GM19468 (cell line): Measurements from ENCODE around the gene DSP.

ENCODE experiments used
- ATAC-seq: cut with Tn5 transposase; IDR thresholded peaks from one replicate; pipeline ENCODE4 v1.9.1; 2021; ENCODE audit warnings: mild to moderate bottlenecking, moderate library complexity, moderate number of reproducible peaks; ENCODE audit not compliant: unreplicated experiment; ENCODE audit errors: extremely low read depth

DSP gene

GRCh38 chr6:7559196-7559595 is 17.7 kb downstream of the DSP start:
- ATAC-seq, result no peak

- no peak for ATAC-seq
Observed at GRCh38 chr6:7559651-7560385, 18.3 kb downstream of the DSP start.

GRCh38 chr6:7561153-7561964 is 19.9 kb downstream of the DSP start:
- no peak for ATAC-seq

GRCh38 chr6:7562769-7563168 is 21.3 kb downstream of the DSP start:
- ATAC-seq, result no peak

- ATAC-seq, result no peak
Observed at GRCh38 chr6:7566107-7566506, 24.6 kb downstream of the DSP start.

DNA sequence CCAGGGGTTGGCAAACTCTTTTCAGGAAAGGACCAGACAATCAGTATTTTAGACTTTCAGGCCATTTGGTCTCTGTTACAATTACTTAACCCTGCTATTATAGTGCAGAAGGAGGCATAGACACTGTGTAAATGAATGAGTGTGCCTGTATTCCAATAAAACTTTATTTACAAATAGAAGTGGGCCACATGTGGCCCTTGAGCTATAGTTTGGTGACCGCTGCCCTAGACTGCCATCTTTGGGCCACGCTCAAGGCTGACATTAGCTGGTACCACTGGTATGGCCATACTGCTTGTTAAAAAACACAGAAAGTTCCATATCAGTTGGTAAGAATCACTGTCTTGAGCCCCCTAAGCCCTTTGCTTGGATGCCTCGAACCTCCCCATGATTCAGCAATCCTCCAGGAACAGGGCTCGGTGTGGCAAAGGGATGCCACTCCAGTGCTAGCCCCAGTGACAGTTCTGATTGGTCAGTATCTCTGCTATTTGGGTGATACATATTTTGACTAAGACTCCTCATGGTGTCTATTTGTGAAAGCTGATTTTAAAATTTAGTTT is 25.2 kb downstream of the DSP start:
- ATAC-seq, result no peak

- ATAC-seq, result no peak
Observed at GRCh38 chr6:7568021-7568420, 26.6 kb downstream of the DSP start.

DNA sequence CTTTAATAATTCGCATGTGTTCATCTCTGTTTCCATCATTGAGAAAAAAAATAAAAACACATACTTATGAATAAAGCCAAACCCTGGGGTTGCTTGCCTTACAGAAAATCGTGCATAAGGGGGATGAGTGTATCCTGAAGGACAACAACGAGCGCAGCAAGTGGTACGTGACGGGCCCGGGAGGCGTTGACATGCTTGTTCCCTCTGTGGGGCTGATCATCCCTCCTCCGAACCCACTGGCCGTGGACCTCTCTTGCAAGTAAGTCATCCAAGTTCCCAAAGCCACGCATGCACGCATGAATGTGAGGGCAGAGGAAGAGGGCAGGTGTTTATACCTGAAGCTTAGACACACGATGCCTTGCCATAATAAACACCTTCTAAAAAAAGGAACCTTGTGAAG is 27.6 kb downstream of the DSP start:
- no peak for ATAC-seq

DNA sequence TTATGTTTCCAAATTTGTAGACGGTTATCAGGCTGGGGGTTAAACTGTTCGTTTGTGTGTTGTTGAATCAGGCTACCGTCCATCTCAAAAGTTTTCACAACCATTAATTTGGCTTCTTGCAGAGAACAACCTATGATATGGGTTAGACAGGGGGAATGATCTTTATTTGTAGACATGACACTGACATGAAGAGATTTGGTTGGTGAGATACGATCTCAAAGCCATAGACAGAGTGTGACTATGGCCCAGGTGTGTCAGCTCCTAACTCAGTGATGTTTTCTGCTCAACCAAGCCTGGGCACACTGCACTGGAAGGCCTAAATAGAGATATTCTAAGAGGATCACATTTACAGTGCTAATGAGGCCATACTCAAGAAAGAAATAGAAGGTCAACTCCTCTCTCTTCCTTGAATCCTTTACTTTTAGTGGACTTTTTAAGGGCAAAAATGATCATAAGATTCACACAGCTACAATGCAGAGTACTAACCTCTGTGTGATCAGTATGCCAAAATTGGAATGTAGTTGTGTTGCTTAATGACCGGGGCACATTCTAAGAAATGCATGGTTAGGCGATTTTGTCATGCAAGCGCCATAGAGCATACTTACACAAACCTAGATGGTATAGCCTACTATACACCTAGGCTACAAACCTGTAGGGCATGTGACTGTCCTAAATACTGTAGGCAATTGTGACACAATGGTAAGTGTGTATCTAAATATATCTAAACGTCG is 30.9 kb downstream of the DSP start:
- no peak for ATAC-seq

DNA sequence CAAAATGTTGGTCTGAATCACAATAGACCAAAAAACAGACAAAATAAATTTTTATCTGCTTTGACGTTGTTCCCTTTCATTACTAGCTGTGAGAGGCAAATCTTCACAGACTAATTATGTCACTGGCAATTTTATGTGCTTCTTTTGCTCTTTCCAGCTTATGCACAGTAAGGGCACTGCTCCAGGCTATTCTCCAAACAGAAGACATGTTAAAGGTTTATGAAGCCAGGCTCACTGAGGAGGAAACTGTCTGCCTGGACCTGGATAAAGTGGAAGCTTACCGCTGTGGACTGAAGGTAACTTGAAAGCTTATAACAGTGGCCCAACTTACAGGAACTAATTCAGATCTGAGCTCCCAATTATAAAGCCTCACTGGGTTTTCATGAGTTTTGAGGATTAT is 33.0 kb downstream of the DSP start:
- no peak for ATAC-seq

DNA sequence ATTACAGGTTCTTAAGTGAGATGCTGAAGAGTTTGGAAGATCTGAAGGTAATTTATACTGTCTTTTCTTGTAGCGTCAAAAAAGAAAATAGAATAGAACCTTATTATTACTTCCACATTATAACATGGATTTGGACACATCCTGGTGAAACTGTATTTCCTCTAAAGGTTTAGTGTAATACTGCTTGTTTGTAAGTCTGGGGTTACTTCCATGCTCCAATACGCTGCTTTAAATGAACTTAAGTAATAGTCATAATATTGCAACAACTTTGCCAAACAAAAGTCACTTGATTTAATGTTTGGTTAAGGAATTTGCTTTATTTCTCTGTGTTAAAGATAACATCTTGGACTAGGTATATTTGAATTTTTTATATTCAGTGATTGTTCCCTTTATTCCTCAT is 37.0 kb downstream of the DSP start:
- no peak for ATAC-seq

DNA sequence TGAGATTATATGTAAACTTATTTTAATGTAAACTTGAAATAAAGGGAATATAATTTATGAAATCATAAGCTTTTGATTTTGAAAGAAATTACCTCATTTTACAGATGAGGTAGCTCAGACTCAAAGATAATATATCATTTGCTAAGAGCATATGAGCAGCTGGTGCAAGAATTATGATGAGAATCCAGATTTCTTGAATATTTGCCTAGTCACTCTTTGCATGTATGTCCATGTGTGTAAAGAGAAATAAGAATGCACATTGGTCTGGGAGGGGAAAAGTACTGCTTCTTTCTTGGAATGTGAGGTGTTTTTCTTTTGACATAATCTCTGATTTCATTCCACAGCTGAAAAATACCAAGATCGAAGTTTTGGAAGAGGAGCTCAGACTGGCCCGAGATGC is 37.5 kb downstream of the DSP start:
- ATAC-seq, result no peak

- no peak for ATAC-seq
Observed at GRCh38 chr6:7579851-7580250, 38.4 kb downstream of the DSP start.

- ATAC-seq, result no peak
Observed at GRCh38 chr6:7580537-7580926, 39.1 kb downstream of the DSP start.

DNA sequence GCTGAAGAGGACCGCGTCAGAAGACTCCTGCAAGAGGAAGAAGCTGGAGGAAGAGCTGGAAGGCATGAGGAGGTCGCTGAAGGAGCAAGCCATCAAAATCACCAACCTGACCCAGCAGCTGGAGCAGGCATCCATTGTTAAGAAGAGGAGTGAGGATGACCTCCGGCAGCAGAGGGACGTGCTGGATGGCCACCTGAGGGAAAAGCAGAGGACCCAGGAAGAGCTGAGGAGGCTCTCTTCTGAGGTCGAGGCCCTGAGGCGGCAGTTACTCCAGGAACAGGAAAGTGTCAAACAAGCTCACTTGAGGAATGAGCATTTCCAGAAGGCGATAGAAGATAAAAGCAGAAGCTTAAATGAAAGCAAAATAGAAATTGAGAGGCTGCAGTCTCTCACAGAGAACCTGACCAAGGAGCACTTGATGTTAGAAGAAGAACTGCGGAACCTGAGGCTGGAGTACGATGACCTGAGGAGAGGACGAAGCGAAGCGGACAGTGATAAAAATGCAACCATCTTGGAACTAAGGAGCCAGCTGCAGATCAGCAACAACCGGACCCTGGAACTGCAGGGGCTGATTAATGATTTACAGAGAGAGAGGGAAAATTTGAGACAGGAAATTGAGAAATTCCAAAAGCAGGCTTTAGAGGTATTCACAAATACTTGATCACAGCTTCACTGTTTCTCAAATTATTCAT is 39.6 kb downstream of the DSP start:
- ATAC-seq, result no peak

DNA sequence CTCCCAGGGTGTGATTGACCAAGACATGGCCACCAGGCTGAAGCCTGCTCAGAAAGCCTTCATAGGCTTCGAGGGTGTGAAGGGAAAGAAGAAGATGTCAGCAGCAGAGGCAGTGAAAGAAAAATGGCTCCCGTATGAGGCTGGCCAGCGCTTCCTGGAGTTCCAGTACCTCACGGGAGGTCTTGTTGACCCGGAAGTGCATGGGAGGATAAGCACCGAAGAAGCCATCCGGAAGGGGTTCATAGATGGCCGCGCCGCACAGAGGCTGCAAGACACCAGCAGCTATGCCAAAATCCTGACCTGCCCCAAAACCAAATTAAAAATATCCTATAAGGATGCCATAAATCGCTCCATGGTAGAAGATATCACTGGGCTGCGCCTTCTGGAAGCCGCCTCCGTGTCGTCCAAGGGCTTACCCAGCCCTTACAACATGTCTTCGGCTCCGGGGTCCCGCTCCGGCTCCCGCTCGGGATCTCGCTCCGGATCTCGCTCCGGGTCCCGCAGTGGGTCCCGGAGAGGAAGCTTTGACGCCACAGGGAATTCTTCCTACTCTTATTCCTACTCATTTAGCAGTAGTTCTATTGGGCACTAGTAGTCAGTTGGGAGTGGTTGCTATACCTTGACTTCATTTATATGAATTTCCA is 43.9 kb downstream of the DSP start:
- ATAC-seq, result no peak

DNA sequence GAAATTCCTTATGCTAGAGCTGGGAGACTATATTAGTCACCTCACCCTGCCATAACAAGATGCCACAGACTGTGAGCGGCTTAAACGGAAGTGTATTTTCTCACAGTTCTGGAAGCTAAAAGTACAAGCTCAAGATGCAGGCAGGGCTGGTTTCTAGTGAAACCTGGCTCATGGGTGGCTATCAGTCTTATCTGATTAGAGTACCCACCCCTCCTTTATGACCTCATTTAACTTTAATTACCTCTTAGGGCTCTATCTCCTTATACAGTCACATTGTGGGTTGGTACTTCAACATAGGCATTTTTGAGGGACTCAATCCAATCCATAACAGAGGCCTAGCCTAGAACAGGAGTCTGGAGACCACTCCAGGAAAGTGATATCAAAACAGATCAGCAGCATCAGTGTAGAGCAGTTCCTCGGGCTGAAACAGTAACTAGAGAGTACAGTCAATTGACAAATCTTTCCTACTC is 46.2 kb downstream of the DSP start:
- no peak for ATAC-seq

DNA sequence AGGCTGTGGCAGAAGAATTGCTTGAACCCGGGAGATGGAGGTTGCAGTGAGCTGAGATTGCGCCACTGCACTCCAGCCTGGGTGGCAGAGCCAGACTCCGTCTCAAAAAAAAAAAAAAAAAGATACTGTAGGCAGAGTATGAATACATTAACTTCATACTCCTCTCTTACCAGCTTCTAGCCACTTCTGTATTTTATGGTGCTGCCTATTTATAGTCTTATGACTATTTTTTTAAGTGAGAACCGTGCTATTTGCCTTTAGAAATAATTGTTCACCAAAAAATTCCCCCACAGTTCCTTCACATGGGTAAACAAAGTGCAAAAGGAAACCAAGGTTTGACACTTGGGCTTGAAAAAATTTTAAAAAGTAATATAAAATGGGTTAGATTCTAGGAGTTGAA is 47.0 kb downstream of the DSP start:
- no peak for ATAC-seq

GRCh38 chr6:7589221-7589620 is 47.8 kb downstream of the DSP start:
- ATAC-seq, result no peak
